Kidney tubule cell (primary cell): Measurements from ENCODE around the gene TMEM61.
"Not testable (repeated sequence)": the region's sequence is repeated elsewhere in the genome, so short reads cannot be mapped to it uniquely, and the experiment has no call there.

Experiments used
- DNase-seq: peaks from one replicate; pipeline ENCODE4 v3.0.0-alpha.2; 2018; ENCODE audit warnings: low spot score

The TMEM61 gene

GRCh38 chr1:55001311-55001710, 20.9 kb downstream of the TMEM61 start:
- no peak for DNase-seq

DNA sequence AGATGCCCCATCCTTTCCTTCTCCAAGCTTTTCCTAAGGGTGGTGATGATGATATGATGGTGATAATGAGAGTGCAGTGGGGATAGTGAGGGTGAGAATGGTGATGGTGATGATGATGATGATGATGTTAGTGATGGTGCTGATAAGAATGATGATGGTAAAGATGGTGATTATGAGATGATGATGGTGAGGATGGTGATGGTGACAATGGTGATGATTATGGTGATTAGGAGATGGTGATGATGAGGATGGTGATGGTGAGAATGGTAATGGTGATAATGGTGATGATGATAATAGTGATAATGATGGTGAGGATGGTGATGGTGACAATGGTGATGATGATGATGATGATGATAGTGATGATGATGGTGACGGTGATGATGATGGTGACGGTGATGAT, 22.3 kb downstream of the TMEM61 start:
- no peak for DNase-seq

DNA sequence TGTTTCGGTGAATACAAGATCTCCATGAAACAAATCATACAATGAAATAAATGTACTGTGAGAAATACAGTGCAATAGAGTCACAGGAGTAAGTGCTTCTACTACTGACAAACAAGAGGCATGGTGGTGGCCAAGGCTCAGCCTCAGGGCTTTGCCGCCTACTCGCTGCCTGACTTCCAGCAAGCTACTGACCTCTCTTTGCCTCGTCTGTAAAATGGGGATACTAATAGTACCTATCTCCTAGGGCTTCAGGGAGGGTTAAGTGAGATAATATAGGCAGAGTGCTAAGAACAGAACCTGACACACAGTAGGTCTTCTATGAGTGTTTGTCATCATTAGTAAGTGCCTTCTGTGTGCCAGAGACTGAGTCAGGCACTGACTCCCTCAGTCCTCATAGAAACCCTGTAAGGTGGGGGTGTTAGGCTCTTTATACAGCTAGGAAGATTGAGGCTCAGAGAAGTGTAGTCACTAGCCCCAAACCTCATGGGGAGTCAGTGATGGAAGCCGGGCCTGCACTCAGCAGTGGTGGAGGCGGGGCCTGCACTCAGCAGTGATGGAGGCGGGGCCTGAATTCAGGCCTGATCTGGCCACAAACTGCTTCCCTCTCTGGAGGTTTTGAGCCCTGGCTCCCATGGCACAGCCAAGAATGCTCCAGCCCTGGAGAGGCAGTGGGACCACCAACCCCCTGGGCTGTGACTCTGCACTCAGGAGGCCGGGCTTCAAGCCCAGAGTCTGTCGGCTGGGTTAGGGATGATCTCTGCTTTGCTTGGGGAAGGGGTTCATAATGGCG, 25.1 kb downstream of the TMEM61 start:
- DNase-seq: no peak

DNA sequence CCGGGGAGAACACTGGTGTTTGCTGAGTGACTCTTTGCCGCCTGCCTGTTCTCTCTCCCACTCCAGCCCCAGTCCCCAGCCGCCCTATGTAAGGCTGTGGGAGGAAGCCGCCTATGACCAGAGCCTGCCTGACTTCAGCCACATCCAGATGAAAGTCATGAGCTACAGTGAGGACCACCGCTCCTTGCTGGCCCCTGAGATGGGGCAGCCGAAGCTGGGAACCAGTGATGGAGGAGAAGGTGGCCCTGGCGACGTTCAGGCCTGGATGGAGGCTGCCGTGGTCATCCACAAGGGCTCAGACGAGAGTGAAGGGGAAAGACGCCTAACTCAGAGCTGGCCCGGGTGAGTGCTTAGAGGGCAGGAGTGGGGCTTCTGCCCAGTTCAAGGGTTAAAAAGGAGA, 26.5 kb downstream of the TMEM61 start:
- DNase-seq: no peak

- peak; percentile 88 for DNase-seq
These were observed 27.2 kb downstream of the TMEM61 start for GRCh38 chr1:55007625-55008024.

GRCh38 chr1:55010194-55010886, 29.9 kb downstream of the TMEM61 start:
- DNase-seq: peak; percentile 12

DNA sequence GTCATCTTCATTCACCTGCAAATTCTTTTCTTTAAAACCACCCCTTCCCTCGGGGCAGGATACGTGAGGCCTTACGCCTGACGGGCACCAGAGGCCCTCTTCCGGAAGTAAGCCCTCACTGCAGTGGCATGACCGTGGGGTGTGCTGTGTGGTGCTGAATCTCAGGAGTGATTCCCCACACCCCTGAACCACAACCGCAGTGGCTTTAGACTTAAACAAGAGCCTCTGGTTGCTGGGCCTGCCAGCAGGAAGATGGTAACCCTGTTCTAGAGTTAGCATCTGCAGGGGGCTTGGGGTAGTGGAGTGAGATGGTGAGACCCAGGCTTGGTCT, 30.4 kb downstream of the TMEM61 start:
- no peak for DNase-seq

DNA sequence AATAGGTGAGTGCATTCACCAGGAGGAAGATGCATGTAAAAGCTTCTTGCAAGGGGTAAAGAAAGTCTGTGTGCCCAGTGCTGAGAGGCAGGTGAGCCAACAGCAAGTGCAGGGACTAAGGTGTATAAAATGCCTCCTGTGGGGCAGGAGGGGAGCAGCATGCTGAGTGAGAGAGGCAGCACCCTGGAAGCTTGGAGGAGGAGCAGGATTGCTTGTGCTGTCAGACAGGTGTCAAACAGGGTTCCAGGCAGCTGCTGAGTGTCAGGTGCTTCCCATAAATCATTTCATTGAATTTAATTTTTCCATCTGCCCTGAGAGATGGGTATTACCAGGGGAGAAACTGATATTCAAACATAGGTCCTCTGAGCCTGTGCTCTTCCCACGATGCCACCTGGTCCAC, 32.2 kb downstream of the TMEM61 start:
- no peak for DNase-seq

DNA sequence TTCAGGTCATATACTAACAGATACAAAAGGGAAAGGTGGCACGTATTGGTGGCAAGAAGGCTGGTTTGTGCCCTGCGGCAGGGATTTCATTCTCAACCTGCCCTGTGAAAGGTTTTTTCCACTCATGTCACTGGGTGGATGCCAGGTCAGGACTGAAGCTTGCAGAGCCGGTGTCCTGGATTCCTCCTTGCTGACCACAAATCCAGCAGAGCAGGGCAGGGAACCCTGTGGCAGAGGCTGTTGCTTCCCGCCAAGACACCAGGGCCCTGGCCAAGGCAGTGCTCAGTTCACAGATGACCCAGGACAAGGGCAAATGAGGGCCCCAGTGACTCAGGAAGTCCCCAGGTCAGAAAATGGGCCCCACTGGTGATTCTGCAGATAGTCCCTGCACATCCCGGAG, 34.7 kb downstream of the TMEM61 start:
- DNase-seq: no peak

- DNase-seq: no peak
These were observed 35.5 kb downstream of the TMEM61 start for GRCh38 chr1:55015731-55016620.

GRCh38 chr1:55018395-55018794, 38.0 kb downstream of the TMEM61 start:
- DNase-seq: no peak

DNA sequence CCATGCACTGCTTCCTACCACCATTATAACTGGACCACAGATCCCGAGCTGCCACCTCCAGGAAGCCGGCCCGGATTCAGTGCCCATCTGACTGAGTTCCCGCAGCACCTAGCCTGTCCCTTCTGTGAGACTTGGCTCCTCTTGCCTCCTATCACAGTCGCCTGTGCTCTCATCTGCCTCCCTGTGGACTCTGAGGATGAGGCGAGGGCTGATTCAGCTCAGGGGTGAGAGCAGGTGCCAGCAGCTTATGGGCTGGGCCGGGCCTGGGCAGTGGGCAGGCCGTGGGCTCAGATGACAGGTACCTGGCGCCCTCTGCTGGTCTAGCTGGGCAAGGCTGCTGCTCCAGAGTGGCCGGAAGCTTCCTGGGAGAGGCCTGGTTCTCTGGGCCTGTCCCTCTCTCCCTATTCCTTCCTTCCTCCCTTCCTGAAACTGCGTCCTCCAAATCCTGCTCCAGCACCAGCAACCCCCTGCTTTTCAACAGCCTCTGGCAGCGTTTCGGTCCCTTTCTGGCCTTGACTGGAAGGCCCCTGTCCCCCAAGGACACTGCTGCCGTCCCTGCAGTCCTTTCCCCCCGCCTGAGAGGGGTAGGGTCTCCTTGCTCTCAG, 41.6 kb downstream of the TMEM61 start:
- DNase-seq: peak; percentile 95

DNA sequence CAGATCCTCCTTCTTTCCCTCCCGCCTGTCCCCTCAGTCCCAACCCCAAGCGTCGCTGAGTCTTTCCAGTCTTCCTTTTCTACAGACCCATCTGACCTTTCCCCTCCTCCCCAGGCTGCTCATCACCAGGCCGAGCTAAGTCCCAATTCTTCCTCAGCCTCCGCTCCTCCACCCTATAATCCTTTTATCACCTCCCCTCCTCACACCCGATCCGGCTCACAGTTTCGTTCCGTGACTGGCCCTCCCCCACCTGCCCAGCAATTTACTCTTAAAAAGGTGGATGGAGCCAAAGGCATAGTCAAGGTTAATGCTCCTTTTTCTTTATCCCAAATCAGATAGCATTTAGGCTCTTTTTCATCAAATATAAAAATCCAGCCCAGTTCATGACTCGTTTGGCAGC, 43.7 kb downstream of the TMEM61 start:
- DNase-seq: not testable (repeated sequence)

DNA sequence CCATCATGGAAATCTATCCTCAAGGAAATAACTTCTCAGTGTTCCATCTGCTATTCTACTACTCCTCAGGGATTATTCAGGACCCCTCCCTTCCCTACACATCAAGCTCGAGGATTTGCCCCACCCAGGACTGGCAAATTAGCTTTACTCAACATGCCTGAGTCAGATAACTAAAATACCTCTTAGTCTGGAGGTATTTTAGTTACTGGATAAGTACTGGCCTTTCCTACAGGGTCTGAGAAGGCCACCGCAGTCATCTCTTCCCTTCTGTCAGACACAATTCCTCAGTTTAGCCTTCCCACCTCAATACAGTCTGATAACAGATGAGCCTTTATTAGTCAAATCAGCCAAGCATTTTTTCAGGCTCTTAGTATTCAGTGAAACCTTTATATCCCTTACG, 46.3 kb downstream of the TMEM61 start:
- DNase-seq: not testable (repeated sequence)

DNA sequence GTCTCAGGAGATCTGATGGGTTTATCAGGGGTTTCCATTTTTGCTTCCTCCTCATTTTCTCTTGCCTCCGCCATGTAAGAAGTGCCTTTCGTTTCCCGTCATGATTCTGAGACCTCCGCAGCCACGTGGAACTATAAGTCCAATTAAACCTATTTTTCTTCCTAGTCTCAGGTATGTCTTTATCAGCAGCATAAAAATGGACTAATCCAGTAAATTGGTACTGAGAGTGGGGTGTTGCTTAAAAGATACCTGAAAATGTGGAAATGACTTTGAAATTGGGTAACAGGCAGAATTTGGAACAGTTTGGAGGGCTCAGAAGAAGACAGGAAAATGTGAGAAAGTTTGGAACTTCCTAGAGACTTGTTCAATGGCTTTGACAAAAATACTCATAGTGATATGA, 50.7 kb downstream of the TMEM61 start:
- not testable (repeated sequence) for DNase-seq

DNA sequence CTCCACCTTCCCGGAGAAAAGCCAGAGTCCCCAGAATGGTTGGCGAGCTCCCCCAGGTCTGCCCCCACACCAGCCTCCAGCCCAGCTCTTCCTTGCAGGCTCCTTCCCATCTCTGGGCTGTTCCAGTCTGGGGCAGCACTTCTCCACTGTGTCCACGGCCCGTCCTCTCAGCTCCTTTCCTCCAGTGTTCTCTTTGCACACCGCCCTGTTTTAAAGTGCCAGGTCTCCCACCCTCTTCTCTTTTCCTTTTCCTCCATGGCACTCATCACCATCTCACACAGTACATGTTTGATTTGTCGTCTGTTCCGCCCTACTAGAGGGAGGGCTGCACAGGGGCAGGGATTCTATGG, 52.8 kb downstream of the TMEM61 start:
- no peak for DNase-seq

GRCh38 chr1:55034476-55035133, 54.2 kb downstream of the TMEM61 start:
- DNase-seq: no peak

GRCh38 chr1:55035904-55036303, 55.5 kb downstream of the TMEM61 start:
- no peak for DNase-seq

DNA sequence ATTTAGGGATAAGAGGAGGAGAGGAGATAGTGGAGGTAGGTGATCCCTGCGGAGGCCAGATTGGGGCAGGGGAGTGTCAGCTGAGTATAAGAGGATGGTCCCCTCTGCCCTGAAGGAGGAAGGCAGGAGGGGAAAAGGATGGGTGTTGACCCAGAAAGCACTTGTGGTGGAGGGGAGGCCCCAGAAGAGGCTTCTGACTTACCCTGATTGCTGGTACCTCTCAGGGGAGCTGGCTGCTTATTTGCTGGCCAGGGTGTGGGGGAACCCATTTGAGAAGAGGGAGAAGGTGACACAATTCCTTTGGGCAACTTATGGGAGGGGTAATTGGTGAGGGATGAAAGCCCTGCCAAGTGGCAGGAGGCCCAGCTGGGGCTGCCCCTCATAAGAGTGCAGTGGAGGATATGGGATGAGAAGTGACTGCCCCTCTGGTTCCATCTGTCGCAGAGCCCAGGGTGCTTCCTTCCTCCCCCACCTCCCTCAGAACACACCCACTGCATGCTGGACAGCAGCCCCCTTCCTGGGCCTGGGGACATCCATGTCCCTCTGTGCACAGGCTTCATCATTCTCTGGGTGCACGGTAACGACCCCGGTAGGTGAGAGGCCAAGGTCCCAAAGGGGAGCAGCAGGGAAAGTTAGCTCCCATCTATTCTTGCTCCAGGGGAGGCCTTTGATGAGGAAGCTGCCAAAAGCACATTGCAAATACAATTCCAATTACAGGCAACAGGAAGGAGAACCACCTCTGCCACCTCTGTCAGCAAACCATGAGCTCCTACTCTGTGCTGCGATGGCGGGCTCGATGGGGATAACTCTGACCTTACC, 57.5 kb downstream of the TMEM61 start:
- DNase-seq: no peak

DNA sequence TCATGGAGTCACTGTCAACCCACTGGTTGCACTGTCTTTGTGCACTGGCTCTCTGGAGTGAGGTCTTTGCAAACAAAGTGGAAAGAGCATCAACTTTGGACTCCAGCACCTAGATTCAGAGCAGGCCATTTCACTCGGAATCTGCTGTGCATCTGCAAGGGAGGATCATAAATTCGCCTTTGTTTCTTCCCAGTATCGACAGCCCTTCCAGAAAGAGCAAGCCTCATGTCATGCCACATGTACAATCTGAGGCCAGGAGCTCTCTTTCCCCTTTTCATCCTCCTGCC, 58.1 kb downstream of the TMEM61 start:
- DNase-seq: no peak

DNA sequence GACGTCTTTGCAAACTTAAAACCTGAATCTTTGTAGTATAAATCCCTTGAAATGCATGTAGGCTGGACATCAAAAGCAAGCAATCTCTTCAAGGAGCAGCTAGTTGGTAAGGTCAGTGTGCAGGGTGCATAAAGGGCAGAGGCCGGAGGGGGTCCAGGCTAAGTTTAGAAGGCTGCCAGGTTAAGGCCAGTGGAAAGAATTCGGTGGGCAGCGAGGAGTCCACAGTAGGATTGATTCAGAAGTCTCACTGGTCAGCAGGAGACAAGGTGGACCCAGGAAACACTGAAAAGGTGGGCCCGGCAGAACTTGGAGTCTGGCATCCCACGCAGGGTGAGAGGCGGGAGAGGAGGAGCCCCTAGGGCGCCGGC, 58.5 kb downstream of the TMEM61 start:
- no peak for DNase-seq
